Measurements from ENCODE around the gene SLC43A3.
"Not testable (repeated sequence)": the region's sequence is repeated elsewhere in the genome, so short reads cannot be mapped to it uniquely, and the experiment has no call there.

The SLC43A3 gene

GRCh38 chr11:57459164-57460021 is 32.5 kb upstream of the SLC43A3 start:
- FAIRE-seq, result no peak

- no peak for FAIRE-seq
These were observed 31.7 kb upstream of the SLC43A3 start for GRCh38 chr11:57458410-57459163.

GRCh38 chr11:57458060-57458409 is 31.1 kb upstream of the SLC43A3 start:
- no peak for FAIRE-seq

DNA sequence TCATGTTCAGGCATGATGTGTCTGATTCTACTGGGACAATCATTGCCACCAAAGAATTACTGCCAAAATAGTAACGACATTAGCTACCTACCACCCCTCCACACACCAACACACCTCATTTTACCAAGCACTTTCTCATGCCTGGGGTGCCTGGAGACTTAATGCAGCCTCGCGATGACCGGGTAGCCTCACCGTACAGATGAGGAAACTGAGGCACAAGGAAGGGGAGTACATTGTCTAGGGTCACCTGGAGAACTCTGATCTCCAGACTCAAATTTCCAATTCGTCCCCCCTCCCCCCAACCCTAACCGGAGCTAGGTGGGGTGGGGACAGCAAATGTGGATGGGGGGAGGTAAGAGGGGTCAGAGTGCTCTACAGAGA is 30.7 kb upstream of the SLC43A3 start:
- no peak for FAIRE-seq

- peak; percentile 49 for FAIRE-seq
These were observed 30.2 kb upstream of the SLC43A3 start for GRCh38 chr11:57456960-57457642.

DNA sequence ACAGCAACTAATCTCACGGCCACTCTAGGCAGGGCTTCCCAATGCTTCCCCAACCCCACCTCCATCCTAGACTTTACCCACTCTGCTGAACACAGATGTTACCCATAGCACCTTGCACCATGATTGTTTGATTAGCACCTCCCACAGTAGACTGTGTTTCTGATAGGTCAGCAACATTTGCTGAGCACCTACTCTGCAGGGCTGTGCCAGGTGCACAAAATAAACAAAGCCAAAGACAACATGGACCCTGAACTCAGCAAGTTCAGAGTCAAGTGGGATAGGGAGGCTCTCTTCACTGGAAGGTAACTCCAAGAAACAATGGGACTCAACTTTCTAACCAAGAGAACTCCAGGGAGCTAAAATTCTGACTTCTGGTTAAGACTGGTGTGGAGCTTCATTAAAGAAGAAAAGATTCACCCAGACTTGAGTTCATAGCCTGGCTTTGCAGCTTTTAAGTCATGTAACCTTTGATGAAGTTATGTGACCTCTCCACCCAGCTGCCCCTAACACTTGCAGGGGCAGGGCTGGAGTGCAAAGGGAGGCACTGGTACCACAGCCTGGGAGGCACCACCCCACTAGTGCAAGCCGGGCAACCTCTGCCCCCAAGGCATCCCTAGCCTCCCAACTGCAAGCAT is 26.7 kb upstream of the SLC43A3 start:
- no peak for FAIRE-seq

DNA sequence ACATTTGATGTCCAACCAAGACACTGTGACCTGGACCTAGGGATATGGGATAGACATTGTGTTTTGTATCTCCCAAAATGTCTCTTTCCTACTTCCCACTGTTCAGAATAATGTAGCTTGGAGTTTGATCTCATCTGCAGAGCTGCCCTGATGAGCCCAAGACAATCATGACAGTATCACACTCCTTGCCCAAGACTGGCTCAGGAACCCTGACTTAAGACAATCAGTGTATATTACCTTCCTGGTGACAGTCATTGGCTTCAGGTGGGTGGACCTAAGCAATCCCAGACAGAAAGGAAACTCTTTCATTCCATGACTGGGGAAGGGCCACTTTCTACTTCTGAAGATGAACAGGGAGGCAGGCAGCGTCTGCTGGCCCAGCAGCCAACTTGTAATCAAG is 19.1 kb upstream of the SLC43A3 start:
- no peak for FAIRE-seq

DNA sequence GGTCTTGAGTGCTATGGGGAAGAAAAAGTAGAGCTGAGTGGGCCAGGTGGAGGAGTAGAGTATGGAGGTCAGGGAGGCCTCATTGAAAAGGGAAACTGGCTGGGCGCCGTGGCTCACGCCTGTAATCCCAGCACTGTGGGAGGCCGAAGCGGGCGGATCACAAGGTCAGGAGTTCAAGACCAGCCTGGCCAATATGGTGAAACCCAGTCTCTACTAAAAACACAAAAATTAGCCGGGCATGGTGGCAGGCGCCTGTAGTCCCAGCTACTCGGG is 18.1 kb upstream of the SLC43A3 start:
- FAIRE-seq, result not testable (repeated sequence)

- FAIRE-seq, result no peak
These were observed 17.6 kb upstream of the SLC43A3 start for GRCh38 chr11:57444362-57445121.

- no peak for FAIRE-seq
These were observed 14.0 kb upstream of the SLC43A3 start for GRCh38 chr11:57440744-57441414.

DNA sequence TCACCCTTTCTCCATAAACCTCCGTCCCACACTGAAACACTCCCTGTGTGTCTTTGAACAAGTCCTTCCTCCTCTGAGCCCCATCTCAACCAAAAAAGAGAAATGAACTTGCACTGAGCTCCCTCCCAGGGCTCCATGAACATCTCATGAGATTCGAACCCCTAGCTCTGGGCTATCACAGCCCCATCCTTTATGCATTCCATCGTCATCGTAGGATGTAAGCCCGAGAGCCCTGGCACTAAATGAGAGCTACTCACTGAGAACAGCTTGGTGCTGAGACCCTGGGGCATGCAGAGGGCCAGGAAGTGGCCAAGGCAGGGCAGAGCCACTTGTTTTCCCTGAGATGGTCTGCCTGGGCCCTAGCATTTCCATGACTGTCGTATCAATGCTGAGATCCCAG is 12.9 kb upstream of the SLC43A3 start:
- no peak for FAIRE-seq

GRCh38 chr11:57438345-57439285 is 11.7 kb upstream of the SLC43A3 start:
- FAIRE-seq, result no peak

- FAIRE-seq, result no peak
These were observed 9.1 kb upstream of the SLC43A3 start for GRCh38 chr11:57436031-57436430.

DNA sequence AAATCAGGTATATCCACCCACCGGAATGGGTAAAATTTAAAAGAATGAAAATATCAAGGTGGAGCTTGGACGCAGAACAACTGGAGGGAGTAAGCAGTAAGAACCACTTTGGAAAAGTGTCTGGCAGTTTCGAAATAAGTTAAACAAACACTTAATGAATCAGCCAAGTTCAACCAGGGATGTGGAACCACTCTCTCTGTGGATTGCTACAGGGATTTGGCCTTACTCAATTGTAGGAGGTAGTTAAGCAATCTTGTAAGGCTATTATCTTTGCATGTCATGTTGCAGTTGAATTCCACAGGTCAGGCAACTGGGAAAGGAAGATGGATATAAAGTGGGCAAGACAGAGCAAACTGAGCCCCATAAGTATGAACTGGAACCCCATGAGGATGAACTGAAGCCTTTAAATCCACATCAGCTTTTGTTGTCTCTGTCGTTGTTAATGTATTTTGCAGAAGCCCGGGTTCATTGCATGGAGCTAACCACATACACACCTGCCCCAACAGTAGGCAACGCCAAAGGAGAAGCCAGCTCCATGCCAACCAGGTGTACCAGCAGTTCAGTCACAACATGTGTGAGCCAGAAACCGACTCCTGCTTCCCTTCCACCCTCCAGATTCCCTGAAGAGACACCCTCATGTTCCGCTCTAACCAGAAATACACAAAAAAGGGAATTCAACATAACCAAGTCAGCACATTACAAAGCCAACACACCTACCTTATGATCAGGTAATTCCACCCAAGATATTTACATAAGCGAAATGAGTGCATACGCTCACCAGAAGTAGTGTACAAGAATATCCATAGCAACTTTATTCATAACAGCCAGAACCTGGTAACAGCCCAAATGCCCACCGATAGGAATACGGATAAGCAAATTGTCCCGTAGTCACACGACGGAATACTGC is 8.0 kb upstream of the SLC43A3 start:
- no peak for FAIRE-seq

- FAIRE-seq, result no peak
These were observed 5.8 kb upstream of the SLC43A3 start for GRCh38 chr11:57432714-57433163.

- no peak for FAIRE-seq
These were observed 5.2 kb upstream of the SLC43A3 start for GRCh38 chr11:57432149-57432561.

GRCh38 chr11:57430952-57431351 is 4.0 kb upstream of the SLC43A3 start:
- FAIRE-seq, result no peak

- no peak for FAIRE-seq
These were observed 3.0 kb upstream of the SLC43A3 start for GRCh38 chr11:57429946-57430345.

GRCh38 chr11:57428643-57429042 is 1.7 kb upstream of the SLC43A3 start:
- no peak for FAIRE-seq

DNA sequence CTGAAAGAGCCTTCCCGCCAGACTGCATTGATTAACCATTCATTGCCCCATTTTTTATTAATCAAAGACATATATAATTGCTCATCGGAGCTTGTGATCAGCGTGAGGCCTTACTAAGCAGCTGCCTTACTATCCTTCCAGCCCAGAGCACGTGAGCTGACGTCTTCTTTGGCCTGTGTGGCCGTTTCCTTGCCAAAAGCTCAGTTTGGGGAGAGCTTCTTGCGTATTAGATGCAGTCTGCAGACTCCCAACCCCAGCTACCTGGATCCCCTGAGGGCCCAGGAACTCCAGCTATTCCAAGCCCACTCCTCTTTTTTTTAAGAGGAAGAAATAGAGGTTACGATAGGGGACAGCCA is 784 bp upstream of the SLC43A3 start:
- FAIRE-seq, result no peak

Measured in TTC549 (cell line).